Measurements from ENCODE around the gene POU3F1.
A peak's percentile ranks its signal among the peaks of the same experiment; 100 is the strongest.

The POU3F1 gene

GRCh38 chr1:38028105-38028591 is 18.4 kb downstream of the POU3F1 start:
- DNase-seq (ENCODE audit: low read depth): no peak

GRCh38 chr1:38027201-38028104 is 19.1 kb downstream of the POU3F1 start:
- DNase-seq (ENCODE audit: low read depth): no peak

- DNase-seq (ENCODE audit: low read depth): peak; percentile 59
Measured at GRCh38 chr1:38026592-38027200, 19.9 kb downstream of the POU3F1 start.

GRCh38 chr1:38025664-38026063 is 20.9 kb downstream of the POU3F1 start:
- no peak for DNase-seq (ENCODE audit: low read depth)

GRCh38 chr1:38025233-38025632 is 21.4 kb downstream of the POU3F1 start:
- no peak for DNase-seq (ENCODE audit: low read depth)

GRCh38 chr1:38022810-38023209 is 23.8 kb downstream of the POU3F1 start:
- no peak for DNase-seq (ENCODE audit: low read depth)

- no peak for DNase-seq (ENCODE audit: low read depth)
Measured at GRCh38 chr1:38021969-38022368, 24.6 kb downstream of the POU3F1 start.

- no peak for DNase-seq (ENCODE audit: low read depth)
Measured at GRCh38 chr1:38020396-38020795, 26.2 kb downstream of the POU3F1 start.

- no peak for DNase-seq (ENCODE audit: low read depth)
Measured at GRCh38 chr1:38018864-38019343, 27.7 kb downstream of the POU3F1 start.

GRCh38 chr1:38015978-38016725 is 30.4 kb downstream of the POU3F1 start:
- DNase-seq (ENCODE audit: low read depth): no peak

GRCh38 chr1:38014724-38015424 is 31.7 kb downstream of the POU3F1 start:
- no peak for DNase-seq (ENCODE audit: low read depth)

GRCh38 chr1:38014171-38014570 is 32.4 kb downstream of the POU3F1 start:
- DNase-seq (ENCODE audit: low read depth): no peak

GRCh38 chr1:38013227-38013622 is 33.4 kb downstream of the POU3F1 start:
- DNase-seq (ENCODE audit: low read depth): no peak

GRCh38 chr1:38012363-38013226 is 34.0 kb downstream of the POU3F1 start, which contains the start of gene UTP11:
Gene UTP11, plus strand, starts transcription at chr1:38012734. Its CDS starts 69 bp downstream, at chr1:38012803.
- peak; percentile 100 for DNase-seq (ENCODE audit: low read depth)

- DNase-seq (ENCODE audit: low read depth): no peak
Measured at GRCh38 chr1:38009841-38010180, 36.8 kb downstream of the POU3F1 start.

GRCh38 chr1:38009088-38009840 is 37.3 kb downstream of the POU3F1 start:
- DNase-seq (ENCODE audit: low read depth): peak; percentile 87

- DNase-seq (ENCODE audit: low read depth): no peak
Measured at GRCh38 chr1:38006008-38006828, 40.4 kb downstream of the POU3F1 start.

- peak; percentile 48 for DNase-seq (ENCODE audit: low read depth)
Measured at GRCh38 chr1:38005195-38006007, 41.2 kb downstream of the POU3F1 start, which contains the start of gene FHL3. Gene FHL3, minus strand, starts transcription at chr1:38005514. Its CDS starts 6,102 bp downstream, at chr1:37999412.

Data from iris pigment epithelial cell (primary cell).